Ishikawa (cell line): ENCODE data around the gene PJVK.

ENCODE experiments used
- CEBPB ChIP-seq: IDR thresholded peaks from 2 replicates; pipeline ENCODE4 v1.6.1; 2012
- CREB1 ChIP-seq: IDR thresholded peaks from 2 replicates; pipeline ENCODE4 v1.6.1; 2012; ENCODE audit warnings: low read depth
- EGR1 ChIP-seq: IDR thresholded peaks from 2 replicates; pipeline ENCODE4 v1.6.1; 2012
- EP300 ChIP-seq: IDR thresholded peaks from 2 replicates; pipeline ENCODE4 v1.6.1; 2012; ENCODE audit warnings: borderline replicate concordance
- FOXM1 ChIP-seq: IDR thresholded peaks from 2 replicates; pipeline ENCODE4 v1.6.1; 2012; ENCODE audit warnings: low read depth, borderline replicate concordance
- MAX ChIP-seq: IDR thresholded peaks from 2 replicates; pipeline ENCODE4 v1.6.1; 2012
- NFIC ChIP-seq: IDR thresholded peaks from 2 replicates; pipeline ENCODE4 v1.6.1; 2012
- RAD21 ChIP-seq: IDR thresholded peaks from 2 replicates; pipeline ENCODE4 v1.6.1; 2012; ENCODE audit warnings: low read depth
- REST ChIP-seq: IDR thresholded peaks from 2 replicates; pipeline ENCODE4 v1.6.1; 2012; ENCODE audit warnings: low read depth, mild to moderate bottlenecking
- TAF1 ChIP-seq: IDR thresholded peaks from 2 replicates; pipeline ENCODE4 v1.6.1; 2012; ENCODE audit warnings: low read depth, mild to moderate bottlenecking
- TCF12 ChIP-seq: IDR thresholded peaks from 2 replicates; pipeline ENCODE4 v1.6.1; 2012; ENCODE audit warnings: low read depth
- TEAD4 ChIP-seq: IDR thresholded peaks from 2 replicates; pipeline ENCODE4 v1.6.1; 2012
- USF1 ChIP-seq: IDR thresholded peaks from 2 replicates; pipeline ENCODE4 v1.6.1; 2012
- YY1 ChIP-seq: IDR thresholded peaks from 2 replicates; pipeline ENCODE4 v1.6.1; 2012; ENCODE audit warnings: low read depth
- ZBTB7A ChIP-seq: IDR thresholded peaks from 2 replicates; pipeline ENCODE4 v1.6.1; 2012; ENCODE audit warnings: low read depth

The PJVK gene

GRCh38 chr2:178510384-178510783 is 59.2 kb downstream of the PJVK start:
- no peak for TF ChIP-seq YY1
- no peak for TF ChIP-seq TEAD4
- TF ChIP-seq USF1: no peak
- no peak for TF ChIP-seq CREB1
- TF ChIP-seq ZBTB7A: no peak
- no peak for TF ChIP-seq NFIC
- no peak for TF ChIP-seq TAF1
- TF ChIP-seq REST: no peak
- no peak for TF ChIP-seq TCF12
- TF ChIP-seq RAD21: no peak
- no peak for TF ChIP-seq MAX
- TF ChIP-seq CEBPB: no peak
- TF ChIP-seq EP300: no peak
- TF ChIP-seq EGR1: no peak
- no peak for TF ChIP-seq FOXM1
